ENCODE results near the gene WARS2. TPM values are rescaled to one million over a fixed set of nuclear protein-coding genes. Genes with fewer than 3 reads are reported as not detected.

Gene WARS2
- total RNA-seq, 1 experiment from 2014 or later = 8.1 TPM

DNA sequence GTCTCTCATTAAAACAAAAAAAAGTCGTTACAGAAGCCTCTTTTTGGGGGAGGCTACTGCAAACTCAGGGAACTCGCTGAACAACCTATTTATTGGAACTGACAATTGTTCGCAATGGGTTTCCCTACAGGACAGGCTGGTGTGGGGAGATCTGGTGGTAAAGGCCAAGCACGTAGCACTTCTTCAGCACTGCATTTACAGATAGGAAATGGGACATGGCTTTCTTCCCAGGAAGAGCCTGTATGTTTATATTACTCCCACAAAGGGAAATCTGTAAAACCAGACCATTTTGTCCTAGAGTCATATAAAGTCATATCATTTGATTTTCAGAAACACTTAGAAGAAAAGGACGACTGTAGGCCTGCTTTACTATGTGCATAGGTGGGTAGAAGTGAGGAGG, 113.5 kb downstream of the WARS2 start:
- no peak for DNase-seq (ENCODE audit: low spot score)

DNA sequence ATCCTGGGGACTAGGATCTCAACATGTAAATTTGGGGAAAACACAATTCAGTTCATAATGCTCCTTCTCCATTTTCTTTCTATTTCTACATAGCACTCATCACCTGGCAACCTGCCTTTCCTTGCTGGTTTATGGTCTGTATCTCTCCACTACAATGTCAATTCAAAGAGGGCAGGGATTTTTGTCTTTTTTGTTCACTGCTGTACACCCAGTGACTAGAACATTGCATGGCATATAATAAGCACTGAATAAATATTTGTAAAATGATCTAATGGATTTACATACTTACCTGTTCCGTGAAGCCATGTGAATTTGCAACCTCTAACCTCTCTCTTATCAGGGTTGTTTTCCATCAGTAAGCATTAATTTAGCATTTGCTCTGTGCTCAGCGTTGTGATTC, 124.9 kb downstream of the WARS2 start:
- DNase-seq (ENCODE audit: low spot score) = no peak

DNA sequence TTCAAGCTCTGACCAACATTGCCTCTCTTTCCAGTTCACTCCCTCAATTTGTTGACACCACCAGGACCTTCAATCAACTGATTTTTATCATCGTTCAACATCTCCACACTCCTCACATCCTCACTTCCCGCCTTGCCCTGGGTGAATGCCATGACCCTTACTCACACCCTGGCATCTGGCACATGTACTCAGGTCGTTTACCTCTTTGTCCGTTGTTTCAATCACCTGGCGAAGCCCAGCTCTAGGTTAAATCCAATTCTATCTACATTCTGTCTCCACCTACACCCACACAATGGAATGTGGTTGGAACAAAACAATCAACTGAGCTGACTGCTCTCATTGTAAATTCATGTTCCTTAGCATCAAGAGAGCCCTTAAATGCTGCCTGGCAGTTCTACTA, 128.1 kb downstream of the WARS2 start:
- DNase-seq (ENCODE audit: low spot score) = no peak

DNA sequence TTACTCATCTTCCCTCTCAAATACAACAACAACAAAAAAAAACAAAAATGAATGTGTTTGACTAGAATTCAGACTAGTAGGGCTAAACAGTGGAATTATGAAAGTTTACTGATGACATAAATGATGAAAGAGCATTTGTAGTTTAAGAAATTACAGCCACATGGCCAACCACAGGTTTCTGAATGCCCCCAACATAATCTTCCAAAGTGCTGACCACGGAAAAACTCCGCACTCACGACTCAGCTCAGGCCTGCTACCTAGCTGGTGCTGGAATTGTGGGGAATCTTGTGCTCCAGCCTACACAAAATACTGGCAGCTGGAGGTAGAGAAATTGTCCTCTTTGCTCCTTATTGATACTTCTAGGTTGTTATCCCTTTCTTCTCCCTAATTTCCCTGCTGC, 128.7 kb downstream of the WARS2 start:
- no peak for DNase-seq (ENCODE audit: low spot score)

DNA sequence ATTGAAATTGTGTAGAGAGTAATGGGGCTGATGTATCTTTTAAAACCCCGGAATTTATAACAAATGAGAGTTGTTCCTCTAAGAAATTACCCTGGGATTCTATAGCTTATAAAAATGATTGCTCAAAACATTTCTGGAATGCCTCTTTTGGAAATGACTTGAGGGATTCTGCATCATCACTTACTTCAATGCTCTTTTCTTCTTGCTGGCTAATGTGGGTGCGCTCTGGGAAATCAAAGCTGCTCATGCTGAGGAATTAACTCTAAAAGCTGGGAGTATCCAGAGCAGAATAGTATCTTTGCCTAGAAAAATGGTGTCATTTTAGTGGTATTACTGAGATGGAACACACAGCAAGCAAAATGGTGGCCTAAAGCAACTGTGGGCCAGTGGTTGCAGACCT, 129.3 kb downstream of the WARS2 start:
- DNase-seq (ENCODE audit: low spot score) = no peak

DNA sequence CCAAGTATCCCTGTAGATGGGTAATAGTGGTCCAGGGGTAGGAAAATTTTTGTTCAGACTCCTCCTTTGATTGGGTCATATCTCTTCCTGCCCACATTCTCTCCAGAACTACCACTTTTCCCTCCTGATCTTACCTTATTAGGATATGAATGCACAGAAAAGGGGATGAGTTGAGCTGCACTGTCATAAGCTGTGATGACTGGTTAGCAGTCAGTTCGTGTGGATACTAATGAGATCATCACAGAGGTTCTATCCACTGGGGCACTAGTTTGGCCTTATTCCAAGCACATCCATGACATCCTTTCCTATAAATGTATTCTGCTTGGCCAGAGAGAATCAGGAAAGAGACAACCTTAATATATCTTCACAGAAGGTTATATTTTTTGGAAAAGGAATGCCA, 130.3 kb downstream of the WARS2 start:
- DNase-seq (ENCODE audit: low spot score) = peak; percentile 5

DNA sequence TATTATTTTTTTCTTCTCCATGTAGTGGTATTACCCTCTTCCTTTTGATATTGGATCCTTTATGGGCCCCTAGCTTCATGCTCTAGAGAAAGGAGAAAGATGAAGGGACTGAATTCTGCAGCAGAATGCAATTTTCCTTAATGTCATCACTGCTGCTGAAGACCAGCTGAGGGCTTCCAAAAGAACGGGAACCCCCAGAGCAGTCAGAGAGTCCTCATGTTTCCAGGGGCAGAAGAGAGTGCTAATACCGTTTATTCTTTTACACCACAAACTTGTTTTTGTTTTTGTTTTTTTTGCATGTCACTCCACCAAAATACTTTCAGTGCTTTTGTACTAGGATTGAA, 131.2 kb downstream of the WARS2 start:
- no peak for DNase-seq (ENCODE audit: low spot score)

DNA sequence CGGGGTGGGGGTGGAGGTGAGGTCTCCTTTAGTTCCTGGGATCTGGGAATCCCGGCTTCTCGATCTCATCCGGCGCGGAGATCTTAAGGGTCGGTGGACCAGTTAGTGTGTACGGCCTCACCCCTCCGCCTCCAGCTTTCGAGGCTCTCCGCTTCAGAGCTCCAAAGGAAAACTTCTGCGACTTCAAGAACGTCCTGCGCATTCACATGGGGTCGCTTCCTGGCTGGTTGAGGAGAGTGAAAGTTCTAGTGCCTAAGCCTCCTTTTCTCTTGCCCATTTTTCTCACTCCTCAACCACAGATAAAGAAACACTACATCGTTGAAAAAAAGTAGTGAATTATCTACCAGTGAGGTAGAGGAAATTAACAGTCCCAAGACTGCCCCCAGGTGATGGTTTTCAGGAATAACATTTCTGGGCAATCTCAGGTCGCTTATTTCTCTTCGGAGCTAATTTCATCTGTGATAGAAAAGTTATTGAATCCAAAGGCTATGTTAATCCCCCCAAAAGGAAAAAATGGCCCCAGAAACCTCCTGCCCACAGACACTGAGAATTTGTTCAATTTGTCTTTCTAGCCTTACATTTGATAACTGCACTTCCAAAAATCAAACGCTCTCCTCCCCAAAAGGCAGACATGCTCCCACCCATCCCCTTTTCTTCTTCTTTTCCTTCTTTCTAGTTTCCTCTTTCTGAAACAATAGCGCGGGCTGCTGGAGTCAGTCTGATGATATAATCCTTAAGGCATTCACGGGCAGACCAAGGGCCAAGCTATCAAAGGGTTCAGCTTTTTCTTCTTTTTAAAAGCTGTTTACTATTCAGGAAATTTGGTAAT, 131.8 kb downstream of the WARS2 start:
- peak; percentile 58 for DNase-seq (ENCODE audit: low spot score)

DNA sequence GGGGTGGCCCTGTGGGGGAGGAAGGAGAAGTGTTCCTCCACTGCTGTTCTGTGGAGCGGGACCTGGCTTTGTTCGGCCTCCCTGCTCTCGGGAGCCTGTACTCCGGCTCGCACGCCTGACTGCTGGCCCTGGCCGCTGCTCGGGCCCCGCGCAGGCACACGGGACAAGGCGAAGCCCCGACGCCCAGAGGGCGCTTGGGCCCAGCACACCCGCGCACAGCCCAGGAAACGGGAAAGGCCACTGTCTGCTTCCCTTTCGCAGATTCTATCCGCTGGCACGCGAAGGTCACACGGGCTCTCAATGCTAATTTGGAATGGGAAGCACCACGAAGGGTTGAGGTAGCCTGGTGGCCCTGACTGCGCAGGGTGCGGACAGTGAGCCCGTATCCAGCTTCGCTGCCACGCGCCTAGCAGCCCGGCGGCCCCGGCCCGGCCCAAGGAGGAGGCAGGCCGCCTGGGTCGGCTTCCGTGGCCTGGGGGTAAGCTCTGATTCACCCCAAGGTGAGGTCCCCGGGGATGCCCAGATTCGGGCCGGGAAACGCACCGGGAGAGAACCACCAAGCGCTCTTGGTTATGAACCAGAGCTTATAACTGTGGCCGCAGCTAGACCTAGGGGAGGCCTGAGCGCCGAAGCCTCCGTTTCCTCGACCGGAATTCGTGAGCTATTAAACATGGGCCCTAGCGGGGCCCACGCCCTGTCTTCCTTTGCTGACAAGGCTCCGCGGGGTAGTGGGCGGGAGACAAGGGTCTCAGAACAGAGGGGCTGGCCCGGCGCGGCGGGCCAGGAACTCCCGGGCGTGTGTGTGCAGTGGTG, 132.6 kb downstream of the WARS2 start:
- DNase-seq (ENCODE audit: low spot score) = no peak

DNA sequence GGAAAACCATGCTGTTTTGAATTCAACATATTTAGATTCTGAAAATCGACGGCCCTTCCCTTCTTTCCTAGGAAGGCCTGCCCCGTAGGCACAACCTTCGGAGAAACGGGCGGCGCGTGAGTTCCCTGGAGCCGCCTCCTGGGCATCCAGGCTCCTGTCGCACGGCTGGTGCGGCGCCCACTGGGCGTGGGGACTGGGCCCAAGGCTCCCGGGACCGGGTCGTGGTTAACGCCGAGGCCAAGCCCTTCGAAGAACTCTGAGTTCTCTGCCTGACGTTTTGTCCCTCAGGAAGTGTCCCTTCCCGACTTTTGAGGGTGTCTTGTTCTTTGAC, 133.1 kb downstream of the WARS2 start:
- no peak for DNase-seq (ENCODE audit: low spot score)

DNA sequence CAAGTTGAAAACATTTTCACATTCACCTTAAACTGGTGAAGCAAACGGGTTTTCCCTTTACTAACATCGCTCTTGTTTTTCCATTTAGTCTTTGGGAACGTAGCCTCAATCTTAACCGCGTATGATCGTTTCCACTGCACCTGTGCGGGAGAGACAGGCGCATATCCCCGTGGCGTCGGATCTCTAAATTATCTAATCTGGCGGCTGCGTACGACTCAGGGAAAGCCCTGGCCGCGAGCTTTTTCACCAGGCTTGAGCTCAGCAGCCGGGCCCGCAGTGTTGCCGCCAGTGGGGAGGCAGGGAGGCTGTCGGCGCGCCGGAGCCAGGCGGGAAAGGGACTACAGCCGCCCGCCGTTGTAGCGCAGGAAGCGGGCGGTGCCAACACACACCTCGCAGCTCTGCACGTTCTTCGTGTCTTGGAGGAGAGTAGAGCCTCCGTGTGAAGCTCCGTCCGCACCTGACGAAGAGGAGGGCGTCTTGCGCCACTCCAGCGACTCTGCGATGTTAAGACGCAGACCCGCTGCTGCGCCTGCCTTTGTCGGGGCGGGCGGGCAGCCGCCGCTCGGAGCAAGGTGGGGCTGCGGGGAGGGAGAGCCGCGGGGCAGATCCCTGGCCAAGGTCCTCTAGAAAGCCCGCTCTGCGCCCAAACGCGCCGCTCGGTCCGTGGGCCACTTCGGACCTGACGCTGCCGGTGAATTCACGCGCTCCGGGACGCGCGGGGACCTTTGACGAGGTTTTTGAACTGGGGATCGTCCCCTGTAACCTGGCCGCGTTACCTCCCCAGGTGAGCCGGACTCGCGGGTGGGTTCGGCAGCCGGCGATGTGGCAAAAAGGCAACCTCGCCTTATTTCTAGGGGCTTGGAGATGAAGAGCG, 133.8 kb downstream of the WARS2 start:
- no peak for DNase-seq (ENCODE audit: low spot score)

DNA sequence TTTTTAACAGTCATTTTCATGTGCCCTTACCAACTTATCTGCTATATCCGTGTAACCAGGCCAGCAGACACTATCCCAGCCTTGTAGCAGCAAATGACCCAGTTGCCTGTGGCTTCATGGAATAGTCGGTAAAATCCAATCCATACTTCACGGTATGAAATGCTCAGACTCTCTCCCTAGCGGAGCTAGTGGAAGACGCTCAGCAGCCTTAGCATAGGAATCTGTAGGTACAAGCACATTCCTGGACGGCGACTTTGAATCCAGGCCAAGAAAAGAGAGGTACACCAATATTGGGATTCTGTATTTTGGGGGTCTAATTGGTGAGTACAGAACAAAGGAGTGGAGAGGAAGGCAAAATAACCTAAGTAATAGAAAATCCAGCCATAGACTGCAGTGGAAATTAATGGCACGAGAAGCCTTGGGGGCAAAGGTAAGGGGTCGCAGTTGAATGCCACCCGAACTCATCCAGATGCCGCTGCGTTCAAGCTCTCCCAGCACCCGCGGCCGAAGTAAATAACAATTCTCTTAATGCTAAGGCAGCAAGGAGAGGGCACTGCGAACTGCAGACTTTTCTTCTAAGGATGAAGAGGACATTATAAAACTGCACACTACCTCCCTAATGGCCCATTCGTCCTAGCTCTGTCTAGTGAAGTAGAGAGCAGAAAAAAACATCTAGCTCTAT, 134.6 kb downstream of the WARS2 start:
- no peak for DNase-seq (ENCODE audit: low spot score)

DNA sequence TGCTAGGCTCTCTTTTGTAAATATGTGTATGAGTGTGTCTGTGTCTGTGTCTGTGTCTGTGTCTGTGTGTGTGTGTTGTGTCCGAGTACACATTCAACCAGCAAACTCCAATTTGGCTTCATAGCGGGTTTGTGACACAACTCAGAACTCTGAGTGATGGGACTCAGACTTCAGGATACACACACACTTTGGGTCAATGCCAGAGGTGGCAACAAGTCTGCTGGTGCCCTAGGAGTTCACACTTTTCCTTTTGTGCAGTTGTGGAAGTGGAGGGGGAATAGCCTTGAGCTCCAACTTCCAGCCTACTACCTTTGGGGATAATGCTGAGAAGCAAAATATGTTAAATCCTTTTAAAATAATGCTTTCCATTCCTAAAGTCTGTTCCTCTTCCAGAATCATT, 135.7 kb downstream of the WARS2 start:
- DNase-seq (ENCODE audit: low spot score) = no peak

DNA sequence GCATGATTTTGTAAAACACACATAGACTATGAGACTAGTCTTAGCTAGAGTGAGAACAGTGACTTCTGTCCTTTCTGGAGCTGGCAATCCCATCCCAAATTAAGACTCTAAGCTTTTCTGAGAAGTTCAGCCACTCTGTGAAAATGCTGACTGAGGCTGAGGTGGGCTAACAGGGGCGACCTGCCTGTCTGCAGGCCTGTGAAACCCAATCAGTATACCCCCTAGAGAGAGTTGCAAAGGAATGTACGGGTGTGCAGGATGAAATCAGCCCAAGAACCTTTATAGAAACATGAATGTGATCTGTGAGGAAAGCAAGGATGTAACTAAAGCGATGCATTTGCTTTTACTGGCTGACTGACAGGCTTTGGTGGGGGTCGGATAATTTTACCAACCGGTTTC, 136.3 kb downstream of the WARS2 start:
- no peak for DNase-seq (ENCODE audit: low spot score)

DNA sequence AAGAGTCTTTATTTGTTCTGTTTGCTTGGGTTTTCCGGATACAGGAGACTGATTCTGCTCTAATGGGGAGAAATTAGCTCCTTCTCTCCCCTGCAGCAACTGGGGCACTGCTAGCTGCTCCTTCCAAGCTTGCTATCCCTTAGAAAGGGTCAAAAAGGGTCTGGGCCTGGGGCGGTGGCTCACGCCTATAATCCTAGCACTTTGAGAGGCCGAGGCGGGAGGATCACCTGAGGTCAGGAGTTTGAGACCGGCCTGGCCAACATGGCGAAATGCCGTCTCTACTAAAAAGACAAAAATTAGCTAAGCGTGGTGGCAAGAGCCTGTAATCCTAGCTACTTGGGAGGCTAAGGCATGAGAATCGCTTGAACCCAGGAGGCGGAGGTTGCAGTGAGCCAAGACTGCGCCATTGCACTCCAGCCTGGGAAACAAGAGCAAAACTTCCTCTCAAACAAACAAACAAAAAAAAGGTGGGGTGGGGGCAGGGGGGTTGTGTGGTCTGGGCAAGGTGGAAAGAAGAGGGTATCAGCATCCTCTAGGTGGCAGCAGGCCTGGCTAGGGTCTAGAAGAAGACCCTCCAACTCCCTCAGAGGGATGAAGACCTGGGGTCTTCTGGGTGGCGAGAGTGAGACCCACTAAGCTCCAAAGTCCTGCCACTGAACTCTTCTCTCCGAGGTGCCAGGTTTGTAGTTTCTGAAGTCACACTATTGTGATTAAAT, 136.9 kb downstream of the WARS2 start:
- DNase-seq (ENCODE audit: low spot score) = no peak

DNA sequence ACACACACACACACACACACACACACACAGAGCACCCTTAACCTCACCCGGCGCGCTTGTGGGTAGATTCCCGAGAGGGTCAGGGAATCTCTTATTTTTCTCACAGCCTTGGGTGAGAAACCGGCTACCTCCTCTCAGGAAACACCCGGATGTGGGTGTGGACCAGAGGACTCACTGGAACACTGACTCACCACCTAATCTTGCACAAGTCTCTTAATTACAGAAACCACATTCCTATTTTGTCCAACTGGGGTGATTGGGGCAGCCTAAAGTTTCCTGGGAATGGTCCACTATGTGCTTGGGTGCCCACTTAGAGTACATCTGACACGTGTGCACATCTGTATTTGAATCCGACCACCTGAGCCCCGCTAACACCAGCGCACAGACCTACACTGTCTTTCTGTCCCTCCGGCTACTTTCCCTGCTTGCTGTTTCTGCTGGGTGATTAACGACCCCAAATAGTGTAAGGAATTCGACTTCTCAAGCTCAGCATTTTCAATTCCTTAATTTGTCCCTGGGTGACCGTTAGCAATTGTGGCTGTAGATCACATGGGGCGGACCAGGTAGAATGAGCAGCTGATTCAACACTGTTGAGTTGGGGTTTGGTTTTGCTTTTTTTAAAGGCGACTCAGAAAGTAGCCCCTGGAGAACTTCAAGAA, 138.3 kb downstream of the WARS2 start:
- DNase-seq (ENCODE audit: low spot score) = peak; percentile 86

DNA sequence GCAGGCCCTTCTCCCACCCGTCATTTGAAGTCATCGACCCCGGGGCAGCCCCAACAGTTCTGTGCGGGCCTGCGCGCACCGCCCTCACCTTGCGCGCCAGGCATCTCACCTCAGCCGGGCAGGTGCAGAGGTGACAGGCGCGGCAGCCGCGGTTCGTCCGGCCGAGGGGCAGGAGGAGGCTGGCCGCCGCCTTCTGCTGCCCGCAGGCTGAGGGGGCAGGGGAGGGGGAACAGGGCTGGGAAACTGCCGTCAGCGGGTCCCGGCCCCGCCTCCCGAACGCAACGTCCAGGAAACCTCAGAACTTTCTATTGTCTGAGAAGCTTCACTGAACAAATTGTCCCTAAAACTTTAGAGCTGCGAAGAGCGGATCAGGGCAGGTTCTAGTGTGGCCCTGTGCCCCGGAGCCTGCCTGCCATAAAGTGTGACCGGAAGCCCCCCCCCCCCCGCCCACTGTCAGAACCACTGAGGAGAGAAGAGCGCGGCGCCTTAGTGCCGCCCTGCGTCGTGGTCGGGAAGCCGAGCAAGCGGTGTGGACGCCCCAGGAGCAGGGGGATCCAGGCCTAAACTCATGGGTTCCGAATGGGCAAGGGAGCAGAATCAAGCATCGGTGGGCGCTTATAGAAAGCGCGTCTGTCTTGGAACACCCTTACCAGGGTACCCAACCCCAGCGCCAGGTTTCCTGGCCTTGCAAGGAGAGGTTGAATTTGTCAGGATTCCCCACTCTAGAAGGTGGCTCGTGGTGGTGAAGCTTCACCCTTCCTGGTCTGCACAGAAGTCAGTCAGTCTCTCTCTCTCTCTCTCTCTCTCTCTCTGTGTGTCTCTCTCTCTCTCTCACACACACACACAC, 139.0 kb downstream of the WARS2 start:
- DNase-seq (ENCODE audit: low spot score) = no peak

DNA sequence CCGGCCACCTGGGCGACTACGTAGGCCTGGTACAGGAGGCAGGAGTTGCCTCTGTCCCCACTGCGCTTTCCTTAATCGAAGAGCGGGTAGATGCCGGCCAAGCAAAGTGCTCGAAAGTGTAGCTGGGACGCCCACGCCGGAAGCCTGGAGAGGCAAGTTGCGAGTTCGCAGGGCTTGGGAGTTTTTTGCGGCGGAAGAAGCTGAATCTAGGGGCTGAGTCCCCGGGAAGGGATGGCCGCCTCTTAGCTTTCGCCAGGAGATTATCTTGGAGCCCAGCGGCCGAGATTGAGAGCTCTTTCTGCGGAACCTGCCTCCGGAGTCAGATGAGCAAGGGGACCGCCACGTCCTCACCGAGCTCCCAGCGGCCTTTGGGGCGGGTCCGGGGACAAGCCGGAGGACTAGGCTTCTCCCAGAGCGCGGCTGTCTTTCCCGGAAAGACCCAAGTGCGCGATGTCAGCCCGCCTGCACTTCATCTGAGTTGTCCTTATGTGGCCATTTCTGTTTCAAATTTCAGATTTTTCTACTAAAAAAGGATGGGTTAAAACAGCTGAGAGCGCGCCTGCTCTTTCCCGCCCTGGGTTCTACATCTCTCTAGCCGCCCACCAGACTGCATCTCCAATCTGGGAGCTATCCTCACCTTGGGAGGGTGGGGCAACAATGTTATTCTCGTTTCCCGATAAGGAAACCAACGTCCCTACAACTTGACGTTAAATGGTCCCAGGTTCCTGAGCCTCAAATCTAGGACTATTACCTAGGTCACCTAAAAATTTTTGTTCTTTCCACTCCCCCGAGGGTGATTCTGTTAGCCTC, 139.9 kb downstream of the WARS2 start:
- no peak for DNase-seq (ENCODE audit: low spot score)
